CD1c-positive myeloid dendritic cell (primary cell): ENCODE results near the gene NKAIN2.
A peak's percentile ranks its signal among the peaks of the same experiment; 100 is the strongest.

Experiments used
- DNase-seq: peaks from one replicate; pipeline ENCODE4 v3.0.0-alpha.2; 2016; ENCODE audit errors: extremely low spot score

NKAIN2 gene

GRCh38 chr6:124758663-124759062, 955.0 kb downstream of the NKAIN2 start:
- no peak for DNase-seq

- no peak for DNase-seq
These were observed 961.6 kb downstream of the NKAIN2 start for GRCh38 chr6:124765280-124765679.

- DNase-seq = no peak
These were observed 964.6 kb downstream of the NKAIN2 start for GRCh38 chr6:124768224-124768623.

GRCh38 chr6:124769811-124770544, 966.3 kb downstream of the NKAIN2 start:
- no peak for DNase-seq

- no peak for DNase-seq
These were observed 967.1 kb downstream of the NKAIN2 start for GRCh38 chr6:124770784-124771183.

- DNase-seq = no peak
These were observed 969.2 kb downstream of the NKAIN2 start for GRCh38 chr6:124772733-124773319.

GRCh38 chr6:124775121-124775520, 971.5 kb downstream of the NKAIN2 start:
- DNase-seq = no peak

GRCh38 chr6:124777863-124778262, 974.2 kb downstream of the NKAIN2 start:
- no peak for DNase-seq

GRCh38 chr6:124780623-124781022, 977.0 kb downstream of the NKAIN2 start:
- DNase-seq = no peak

GRCh38 chr6:124783344-124783743, 979.7 kb downstream of the NKAIN2 start:
- DNase-seq = no peak

GRCh38 chr6:124791156-124791555, 987.5 kb downstream of the NKAIN2 start:
- no peak for DNase-seq

GRCh38 chr6:124792386-124792785, 988.7 kb downstream of the NKAIN2 start:
- no peak for DNase-seq

GRCh38 chr6:124793398-124793797, 989.7 kb downstream of the NKAIN2 start:
- DNase-seq = no peak

GRCh38 chr6:124795643-124796463, 992.2 kb downstream of the NKAIN2 start:
- DNase-seq = peak; percentile 4

- no peak for DNase-seq
These were observed 992.9 kb downstream of the NKAIN2 start for GRCh38 chr6:124796464-124796970.

GRCh38 chr6:124797224-124797623, 993.6 kb downstream of the NKAIN2 start:
- DNase-seq = no peak

GRCh38 chr6:124798942-124799496, 995.4 kb downstream of the NKAIN2 start:
- no peak for DNase-seq

- DNase-seq = no peak
These were observed 996.0 kb downstream of the NKAIN2 start for GRCh38 chr6:124799638-124800037.

- DNase-seq = no peak
These were observed 996.6 kb downstream of the NKAIN2 start for GRCh38 chr6:124800222-124800621.

- DNase-seq = no peak
These were observed 1008.4 kb downstream of the NKAIN2 start for GRCh38 chr6:124812067-124812466.

GRCh38 chr6:124819346-124819745, 1015.7 kb downstream of the NKAIN2 start:
- DNase-seq = peak; percentile 76

- peak; percentile 6 for DNase-seq
These were observed 1018.5 kb downstream of the NKAIN2 start for GRCh38 chr6:124822204-124822613.
